Fibroblast of lung (primary cell): ENCODE results near the gene IGDCC3. TPM values are rescaled to one million over a fixed set of nuclear protein-coding genes. Genes with fewer than 3 reads are reported as not detected.

Source experiments
- DNase-seq, 2 donors: peaks; one replicate each; pipeline versions ENCODE4 v3.0.0 to v3.0.0-alpha.2; 2010; ENCODE audit warnings: low read depth in 2 of 2
- H2AFZ ChIP-seq: 2 replicates; pipeline ENCODE4 v1.5.1; 2012; ENCODE audit warnings: low read length, control low read depth, inconsistent platforms
- H3K27ac ChIP-seq: 2 replicates; pipeline ENCODE4 v1.5.1; 2011; ENCODE audit warnings: low read length, control low read depth; ENCODE audit not compliant: insufficient read depth
- H3K27me3 ChIP-seq: 2 replicates; pipeline ENCODE4 v1.5.1; 2011; ENCODE audit warnings: mild to moderate bottlenecking, low read length; ENCODE audit not compliant: control insufficient read depth, insufficient read depth
- H3K36me3 ChIP-seq: 2 replicates; pipeline ENCODE4 v1.5.1; 2011; ENCODE audit warnings: low read length; ENCODE audit not compliant: control insufficient read depth, insufficient read depth
- H3K4me1 ChIP-seq: 2 replicates; pipeline ENCODE4 v1.5.1; 2011; ENCODE audit warnings: low read length; ENCODE audit not compliant: control insufficient read depth, insufficient read depth; ENCODE audit errors: extremely low read depth
- H3K4me2 ChIP-seq: 2 replicates; pipeline ENCODE4 v1.5.1; 2011; ENCODE audit warnings: low read length, control low read depth; ENCODE audit not compliant: insufficient read depth; ENCODE audit errors: extremely low read depth
- H3K4me3 ChIP-seq, 4 experiments: fragments of 200-600 bp in 1 of 4; sonication (generic) in 1 of 4; replicated peaks in 1 of 4; 2 replicates each; pipeline ENCODE4 v1.5.1; 2011 to 2016; ENCODE audit warnings: low read length in 4 of 4, low read depth in 3 of 4, mild to moderate bottlenecking in 3 of 4, control low read depth in 2 of 4, inconsistent platforms in 1 of 4, mixed read lengths in 1 of 4; ENCODE audit not compliant: insufficient read depth in 1 of 4; ENCODE audit errors: control extremely low read depth in 1 of 4
- H3K79me2 ChIP-seq: 2 replicates; pipeline ENCODE4 v1.5.1; 2012; ENCODE audit warnings: mild to moderate bottlenecking, low read length, inconsistent platforms; ENCODE audit not compliant: control insufficient read depth, insufficient read depth
- H3K9ac ChIP-seq: 2 replicates; pipeline ENCODE4 v1.5.1; 2011; ENCODE audit warnings: mild to moderate bottlenecking, low read length, control low read depth; ENCODE audit not compliant: insufficient read depth
- H3K9me3 ChIP-seq: 2 replicates; pipeline ENCODE4 v1.5.1; 2012; ENCODE audit warnings: low read depth, low read length; ENCODE audit not compliant: control insufficient read depth, insufficient read depth
- H4K20me1 ChIP-seq: 2 replicates; pipeline ENCODE4 v1.5.1; 2011; ENCODE audit warnings: low read length; ENCODE audit not compliant: control insufficient read depth, insufficient read depth; ENCODE audit errors: extremely low read depth
- EZH2 ChIP-seq: IDR thresholded peaks from 2 replicates; pipeline ENCODE4 v1.5.1; 2012; ENCODE audit warnings: low read length, control low read depth, mild to moderate bottlenecking; ENCODE audit errors: missing control alignments
- polyA plus RNA-seq, 2 donors: library from polyadenylated mRNA; depleted of rRNA in 1 of 2; stranded (reverse) in 1 of 2; unstranded in 1 of 2; fragments of >200 nt; gene quantifications; 2 replicates each; pipeline ENCODE4 v1.2.1, GENCODE V29; 2011 to 2012; ENCODE audit warnings: missing spikeins in 1 of 2
- total RNA-seq: library from RNA; depleted of rRNA; stranded (reverse); fragments of >200 nt; gene quantifications from 2 replicates; pipeline ENCODE4 v1.2.1, GENCODE V29; 2014
- TF ChIP-seq, protein P1 (sequence below), 2 donors: IDR thresholded peaks in 1 of 2; conservative IDR thresholded peaks in 1 of 2; 1 replicate in 1 of 2; 2 replicates in 1 of 2; pipeline ENCODE4 v1.5.1; 2011 to 2012; ENCODE audit warnings: low read length in 2 of 2, control low read depth in 1 of 2, inconsistent platforms in 1 of 2, low read depth in 1 of 2, mild to moderate bottlenecking in 1 of 2

Gene IGDCC3
- total and polyA plus RNA-seq, 2 donors (not counting 1 experiment from before 2014, with no cell fraction given) = 0.15 TPM; not detected in 1

DNA sequence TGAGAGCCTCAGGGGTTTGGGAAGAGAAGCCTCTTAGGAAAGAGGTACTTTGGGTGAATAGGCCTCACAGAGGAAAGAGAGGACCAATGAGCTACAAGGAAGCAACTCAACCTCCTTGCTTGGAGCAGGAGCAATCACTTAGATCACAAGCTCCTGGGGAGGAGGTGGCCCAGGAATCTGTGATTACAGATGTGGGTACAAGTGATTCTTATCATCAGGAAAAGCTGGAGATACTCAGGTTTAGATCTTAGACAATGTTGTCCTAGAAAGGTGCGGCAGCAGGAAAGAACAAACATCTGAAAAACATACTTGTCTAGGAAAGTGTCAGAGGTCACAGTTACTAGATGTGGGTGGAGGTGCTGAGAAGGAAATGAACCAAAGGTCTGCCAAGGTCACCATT, 99.3 kb downstream of the IGDCC3 start:
- no peak overlapping the region for H2AFZ ChIP-seq
- H4K20me1 ChIP-seq = no peaks in the 10 kb centered on the region
- no peaks in the 10 kb centered on the region for H3K36me3 ChIP-seq
- no peak overlapping the region for H3K9ac ChIP-seq
- H3K27ac ChIP-seq = no peak overlapping the region
- H3K79me2 ChIP-seq = no peaks in the 10 kb centered on the region
- no peaks in the 10 kb centered on the region for H3K9me3 ChIP-seq
- H3K4me1 ChIP-seq = no peaks in the 10 kb centered on the region
- no peak overlapping the region for H3K4me2 ChIP-seq
- H3K27me3 ChIP-seq = no peaks in the 10 kb centered on the region
- H3K4me3 ChIP-seq = no peak overlapping the region
- no peak for DNase-seq
- TF ChIP-seq, protein P1, sequence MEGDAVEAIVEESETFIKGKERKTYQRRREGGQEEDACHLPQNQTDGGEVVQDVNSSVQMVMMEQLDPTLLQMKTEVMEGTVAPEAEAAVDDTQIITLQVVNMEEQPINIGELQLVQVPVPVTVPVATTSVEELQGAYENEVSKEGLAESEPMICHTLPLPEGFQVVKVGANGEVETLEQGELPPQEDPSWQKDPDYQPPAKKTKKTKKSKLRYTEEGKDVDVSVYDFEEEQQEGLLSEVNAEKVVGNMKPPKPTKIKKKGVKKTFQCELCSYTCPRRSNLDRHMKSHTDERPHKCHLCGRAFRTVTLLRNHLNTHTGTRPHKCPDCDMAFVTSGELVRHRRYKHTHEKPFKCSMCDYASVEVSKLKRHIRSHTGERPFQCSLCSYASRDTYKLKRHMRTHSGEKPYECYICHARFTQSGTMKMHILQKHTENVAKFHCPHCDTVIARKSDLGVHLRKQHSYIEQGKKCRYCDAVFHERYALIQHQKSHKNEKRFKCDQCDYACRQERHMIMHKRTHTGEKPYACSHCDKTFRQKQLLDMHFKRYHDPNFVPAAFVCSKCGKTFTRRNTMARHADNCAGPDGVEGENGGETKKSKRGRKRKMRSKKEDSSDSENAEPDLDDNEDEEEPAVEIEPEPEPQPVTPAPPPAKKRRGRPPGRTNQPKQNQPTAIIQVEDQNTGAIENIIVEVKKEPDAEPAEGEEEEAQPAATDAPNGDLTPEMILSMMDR (conservative IDR thresholded peaks at IDR 0.05 in 1 of 2, IDR thresholded peaks at IDR 0.05 in 1 of 2; ENCODE audit: low read depth in 1 of 2, low read length in 2 of 2) = no peak
- TF ChIP-seq EZH2 = no peak

Other genes with a start within 250 kb of the IGDCC3 start
- 17.0 and 18.5 TPM in 2 replicates for gene PDCD7, start 244.2 kb downstream of the IGDCC3 start, total RNA-seq
- gene PDCD7, start 244.2 kb downstream of the IGDCC3 start, polyA plus RNA-seq = 21.7 and 23.0 TPM in 2 replicates
- gene CLPX, start 192.7 kb downstream of the IGDCC3 start, total RNA-seq = 36.2 and 42.1 TPM in 2 replicates
- 50.4 and 53.4 TPM in 2 replicates for gene CLPX, start 192.7 kb downstream of the IGDCC3 start, polyA plus RNA-seq
- 0.17 and 0.26 TPM in 2 replicates for gene CILP, start 166.5 kb downstream of the IGDCC3 start, total RNA-seq
- gene CILP, start 166.5 kb downstream of the IGDCC3 start, polyA plus RNA-seq = 0.06 and 0.17 TPM in 2 replicates
- 2.6 and 3.6 TPM in 2 replicates for gene PARP16, start 91.1 kb downstream of the IGDCC3 start, total RNA-seq
- 2.9 and 4.9 TPM in 2 replicates for gene PARP16, start 91.1 kb downstream of the IGDCC3 start, polyA plus RNA-seq
- gene RNU5A-1, start 82.0 kb downstream of the IGDCC3 start, total RNA-seq = not detected in 2 replicates
- gene RNU5A-1, start 82.0 kb downstream of the IGDCC3 start, polyA plus RNA-seq = not detected in 2 replicates
- gene RNU5B-1, start 73.3 kb downstream of the IGDCC3 start, total RNA-seq = not detected in 2 replicates
- gene RNU5B-1, start 73.3 kb downstream of the IGDCC3 start, polyA plus RNA-seq = not detected in 2 replicates
- gene IGDCC4, start 44.9 kb upstream of the IGDCC3 start, total RNA-seq = 2.8 and 5.6 TPM in 2 replicates
- gene IGDCC4, start 44.9 kb upstream of the IGDCC3 start, polyA plus RNA-seq = 0.93 and 0.94 TPM in 2 replicates
- gene DPP8, start 139.7 kb upstream of the IGDCC3 start, total RNA-seq = 41.1 and 45.4 TPM in 2 replicates
- 20.0 and 29.9 TPM in 2 replicates for gene DPP8, start 139.7 kb upstream of the IGDCC3 start, polyA plus RNA-seq
- gene HACD3, start 152.5 kb upstream of the IGDCC3 start, total RNA-seq = 71.4 and 95.6 TPM in 2 replicates
- 80.7 and 88.6 TPM in 2 replicates for gene HACD3, start 152.5 kb upstream of the IGDCC3 start, polyA plus RNA-seq
- gene INTS14, start 233.1 kb upstream of the IGDCC3 start, total RNA-seq = 31.5 and 32.6 TPM in 2 replicates
- 54.3 and 55.9 TPM in 2 replicates for gene INTS14, start 233.1 kb upstream of the IGDCC3 start, polyA plus RNA-seq
- gene SLC24A1, start 243.9 kb upstream of the IGDCC3 start, total RNA-seq = 3.9 and 4.5 TPM in 2 replicates
- gene SLC24A1, start 243.9 kb upstream of the IGDCC3 start, polyA plus RNA-seq = 7.0 and 7.9 TPM in 2 replicates